GM21528 (cell line): Measurements from ENCODE around the gene KLHL29.

Experiments used
- ATAC-seq: cut with Tn5 transposase; IDR thresholded peaks from one replicate; pipeline ENCODE4 v1.9.1; 2021; ENCODE audit warnings: mild to moderate bottlenecking, moderate library complexity; ENCODE audit not compliant: unreplicated experiment, low FRiP score

The KLHL29 gene

DNA sequence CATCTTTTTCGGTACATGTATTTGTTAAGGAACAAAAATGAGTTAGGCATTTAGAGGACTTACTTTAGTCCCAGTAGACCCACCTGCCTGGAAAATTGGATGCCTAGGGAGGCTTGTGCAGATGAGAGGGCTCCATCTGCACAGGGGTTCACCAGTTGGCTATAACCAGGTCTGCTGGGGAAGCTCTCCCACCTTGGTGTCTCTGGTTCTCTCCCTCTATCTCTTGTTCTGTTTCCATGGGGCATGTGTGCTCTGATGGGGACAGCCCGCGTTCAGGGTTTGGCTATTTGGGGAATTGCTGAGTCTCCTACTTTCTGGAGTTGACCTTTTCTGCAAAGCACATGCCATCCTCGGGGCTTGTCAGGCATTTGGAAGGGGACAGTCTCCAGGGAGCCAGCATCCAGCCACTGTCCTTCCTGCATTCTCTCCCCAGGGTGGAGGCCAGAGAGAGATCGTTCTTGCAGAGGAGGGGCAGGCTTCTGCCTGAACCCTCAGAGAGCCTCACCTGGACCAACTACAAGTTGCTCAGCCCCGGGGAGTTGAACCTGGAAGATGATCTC is 157.3 kb downstream of the KLHL29 start:
- ATAC-seq, result no peak

DNA sequence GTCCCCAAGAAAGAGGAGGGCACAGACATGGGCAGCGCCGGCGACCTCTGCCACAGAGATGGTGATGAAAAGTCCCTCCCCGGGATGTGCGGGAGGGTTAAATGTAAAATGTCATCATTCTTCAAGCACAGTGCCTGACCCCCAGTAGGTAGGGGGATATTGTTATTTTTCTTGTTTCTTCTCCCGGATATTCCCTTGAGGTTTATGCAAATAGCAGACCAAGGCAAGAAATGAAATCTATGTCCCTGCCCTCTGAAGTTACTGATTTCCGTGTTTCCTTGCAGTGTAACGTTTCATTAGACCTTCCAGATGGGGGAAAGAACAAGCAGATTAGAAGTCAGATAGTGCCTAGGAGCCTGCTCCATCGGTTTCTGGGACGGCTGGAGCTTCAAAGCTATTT is 158.3 kb downstream of the KLHL29 start:
- ATAC-seq, result no peak

DNA sequence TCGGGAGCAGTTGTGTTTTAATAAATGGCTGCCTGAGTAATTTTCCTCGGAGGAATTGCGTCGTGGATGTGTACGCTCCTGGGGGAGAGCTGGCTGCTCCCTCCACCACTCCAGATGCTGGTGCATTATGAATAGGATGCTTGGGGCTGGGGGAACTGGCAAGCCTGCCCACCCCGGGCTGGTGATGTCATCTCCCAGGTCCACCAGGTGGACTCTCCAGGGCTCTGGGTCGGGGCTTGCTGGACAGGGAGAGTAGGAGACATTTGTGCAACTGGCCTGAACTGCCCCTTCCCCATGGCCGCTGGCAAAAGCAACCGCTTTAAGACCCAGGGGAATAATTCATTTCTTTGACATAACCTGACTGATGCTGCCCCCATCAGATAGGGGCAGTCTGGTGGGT is 158.7 kb downstream of the KLHL29 start:
- ATAC-seq, result no peak

DNA sequence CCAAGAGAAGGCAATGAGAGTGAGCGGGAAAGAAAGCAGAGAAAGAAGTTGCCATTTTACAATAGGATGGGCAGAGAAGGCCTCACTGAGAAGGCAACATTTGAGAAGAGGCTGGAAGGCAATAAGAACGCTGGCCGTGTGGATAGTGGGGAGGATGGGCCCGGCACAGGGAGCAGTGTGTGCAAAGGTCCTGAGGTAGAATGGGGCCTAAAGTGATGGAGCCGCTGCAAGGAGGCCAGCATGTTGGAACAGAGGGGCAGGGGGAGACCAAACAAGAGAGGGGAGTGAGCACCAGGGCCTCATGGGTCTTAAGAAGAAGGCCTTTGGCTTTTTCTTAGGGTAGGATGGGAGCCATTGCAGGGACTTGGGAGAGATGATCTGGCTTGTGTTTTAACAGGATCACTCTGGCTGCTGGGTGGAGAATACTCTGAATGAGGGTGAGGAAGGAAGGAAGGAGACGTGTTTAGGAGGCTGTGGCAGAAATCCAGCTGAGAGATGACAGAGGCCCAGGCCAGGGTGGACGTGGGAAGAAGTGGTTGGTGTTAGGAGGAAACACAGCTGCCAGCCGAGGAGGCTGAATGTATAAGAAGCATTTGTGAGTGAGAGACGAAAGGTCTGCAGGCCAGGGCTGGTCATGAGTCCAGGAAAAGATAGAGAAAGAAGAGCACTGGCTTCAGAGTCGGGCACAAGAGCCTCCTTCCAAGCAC is 159.8 kb downstream of the KLHL29 start:
- ATAC-seq, result no peak

DNA sequence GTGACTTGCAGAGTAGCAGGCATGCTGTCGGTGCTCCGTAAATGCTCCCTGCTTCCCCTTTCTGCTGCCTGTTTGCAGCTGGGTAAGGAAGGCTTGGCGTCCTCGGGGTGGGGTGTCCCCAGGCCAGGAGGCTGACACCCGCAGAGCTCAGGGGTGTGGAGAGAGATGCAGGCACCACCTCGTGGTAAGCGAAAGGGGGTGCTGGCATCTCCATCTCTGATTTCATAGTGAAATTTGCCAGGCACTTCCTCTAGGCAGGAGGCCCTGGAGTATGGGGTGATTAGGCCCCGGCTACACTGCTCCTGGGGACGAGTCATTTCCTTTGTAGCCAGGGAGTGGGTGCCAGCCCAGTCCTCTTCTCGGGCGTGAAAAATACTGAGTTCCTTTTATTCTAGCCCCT is 160.4 kb downstream of the KLHL29 start:
- no peak for ATAC-seq

DNA sequence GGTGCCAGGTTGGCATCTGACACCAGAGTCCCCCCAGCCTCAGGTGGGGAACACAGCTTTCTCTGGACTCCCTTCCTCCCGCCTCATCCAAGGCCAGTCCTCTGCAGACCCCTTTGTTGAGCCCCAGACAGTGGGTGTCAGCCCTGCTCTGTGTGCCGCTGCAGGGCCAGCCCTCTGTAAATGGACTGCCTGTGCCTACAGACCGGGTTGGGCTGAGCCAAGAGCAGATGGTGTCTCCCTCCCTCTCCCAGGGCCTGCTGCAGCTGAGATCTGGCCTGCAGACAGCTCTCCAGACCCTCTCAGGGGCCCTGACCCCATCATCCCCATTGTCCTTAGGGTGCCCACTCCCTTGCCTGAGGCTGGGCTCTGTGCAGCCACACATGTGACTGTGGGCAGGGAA is 160.8 kb downstream of the KLHL29 start:
- no peak for ATAC-seq

DNA sequence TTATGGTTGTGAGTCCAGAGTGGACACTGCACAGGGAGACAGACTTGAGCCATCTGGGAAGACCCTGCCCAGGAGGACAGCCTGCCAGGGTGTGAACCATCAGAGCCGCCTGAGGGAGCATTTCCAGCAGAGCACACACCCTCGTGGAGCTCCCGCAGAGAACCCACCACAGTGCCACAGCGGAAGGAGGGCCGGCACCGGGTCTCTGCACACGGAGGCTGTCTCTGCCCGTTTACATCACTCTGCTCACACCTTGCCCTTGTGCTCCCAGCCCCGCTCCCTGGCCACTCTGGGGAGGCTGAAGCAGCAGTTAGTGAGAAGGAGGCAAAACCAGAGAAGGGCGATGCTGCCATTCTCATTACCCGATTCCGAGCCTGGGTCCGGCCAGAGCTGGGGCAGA is 161.9 kb downstream of the KLHL29 start:
- ATAC-seq, result no peak

DNA sequence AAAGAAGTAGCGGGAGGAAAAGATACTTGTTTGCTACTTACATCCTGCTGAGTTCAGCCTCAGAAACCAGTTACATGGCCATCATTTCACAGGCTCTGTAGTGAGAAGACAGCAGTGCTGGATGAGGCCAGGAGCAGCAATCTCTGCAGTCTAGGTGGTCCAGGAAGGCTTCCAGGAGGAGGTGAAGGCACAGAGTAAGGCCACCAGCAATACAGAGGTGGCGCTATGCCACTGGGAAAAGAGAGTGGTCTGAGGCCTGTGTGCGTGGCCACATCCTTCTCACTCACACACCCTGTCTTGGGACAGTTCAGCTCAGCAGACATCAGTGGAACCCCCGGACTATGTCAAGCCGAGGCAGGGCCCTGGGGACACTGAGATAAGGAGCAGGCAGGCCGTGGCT is 162.7 kb downstream of the KLHL29 start:
- no peak for ATAC-seq

DNA sequence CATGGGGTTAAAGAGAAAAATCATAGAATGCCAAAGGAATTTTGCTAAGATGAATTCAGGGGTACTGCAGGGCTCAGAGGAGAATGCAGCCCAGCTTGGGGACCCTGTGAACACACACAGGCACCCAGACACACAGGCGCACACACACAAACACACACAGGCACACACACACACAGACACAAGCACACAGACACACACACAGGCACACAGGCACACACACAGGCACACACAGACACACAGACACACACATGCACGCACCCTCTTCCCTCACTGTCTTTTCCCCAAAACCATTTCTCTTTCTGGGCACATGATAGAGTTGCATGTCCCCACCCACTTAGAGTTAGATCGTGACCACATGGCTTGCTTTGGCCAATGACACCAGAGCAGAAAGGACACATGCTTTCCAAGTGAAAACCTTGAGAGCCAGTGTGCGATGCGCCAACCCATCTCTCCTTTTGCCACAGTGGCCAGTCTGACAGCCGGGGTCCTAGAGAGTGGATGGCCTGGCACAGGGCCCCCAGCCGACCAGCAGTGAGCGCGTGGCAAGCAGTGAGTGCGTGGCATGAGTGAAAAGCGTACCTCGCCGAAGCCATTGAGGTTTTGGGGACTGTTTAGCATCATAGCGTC is 163.3 kb downstream of the KLHL29 start:
- no peak for ATAC-seq

DNA sequence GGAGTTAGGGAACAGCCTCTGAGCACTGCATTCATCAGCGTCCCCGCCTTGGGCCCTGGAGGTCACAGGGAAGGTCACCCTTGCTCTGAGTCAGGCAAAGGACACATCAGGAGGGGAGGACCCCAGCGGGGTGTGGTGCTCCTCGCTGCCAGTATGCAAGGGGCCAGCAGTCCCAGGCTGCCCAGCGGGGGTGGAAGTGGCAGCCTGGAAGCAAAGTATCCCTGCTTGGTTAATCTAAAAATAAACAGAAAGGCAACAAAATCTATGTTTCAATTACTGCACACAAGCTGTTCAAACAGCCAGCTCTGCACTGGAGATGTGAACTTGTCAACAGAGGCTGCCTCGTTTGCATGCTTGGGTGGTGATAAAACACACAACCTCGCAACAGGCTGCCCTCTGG is 164.1 kb downstream of the KLHL29 start:
- no peak for ATAC-seq

DNA sequence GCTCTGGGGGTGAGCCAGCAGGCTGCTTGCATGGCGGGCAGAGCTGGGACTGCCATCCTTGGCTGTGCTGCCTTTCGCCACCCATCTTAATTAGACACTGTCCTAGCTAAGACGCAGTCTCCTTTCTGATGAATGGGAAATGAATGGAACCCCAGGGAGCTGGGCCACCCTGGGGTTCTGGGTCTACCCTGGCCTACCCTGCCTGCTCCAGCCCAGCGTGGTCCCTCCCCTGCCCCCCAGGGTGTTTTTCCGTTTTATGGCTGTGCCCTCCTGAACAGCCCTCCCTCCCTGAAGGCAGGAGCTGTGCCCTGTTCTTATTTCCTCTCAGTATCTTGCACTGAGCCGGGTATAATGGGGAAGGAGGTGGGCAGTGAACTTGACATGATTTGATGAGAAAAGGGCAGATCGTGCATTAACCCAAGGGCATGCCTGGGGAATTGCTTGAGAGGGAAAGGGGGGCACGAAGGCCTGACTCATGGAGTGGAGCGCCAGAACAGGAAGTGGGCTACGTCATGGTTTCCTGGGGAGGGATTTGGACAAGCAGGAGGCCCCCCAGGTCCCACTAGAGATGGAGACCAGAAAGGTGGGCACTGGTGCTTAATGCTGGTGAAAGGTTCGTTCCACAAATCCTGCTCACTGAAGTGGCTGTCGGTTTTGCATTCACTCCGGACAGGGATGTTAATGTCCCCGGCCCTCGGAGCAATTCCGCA is 165.0 kb downstream of the KLHL29 start:
- no peak for ATAC-seq

DNA sequence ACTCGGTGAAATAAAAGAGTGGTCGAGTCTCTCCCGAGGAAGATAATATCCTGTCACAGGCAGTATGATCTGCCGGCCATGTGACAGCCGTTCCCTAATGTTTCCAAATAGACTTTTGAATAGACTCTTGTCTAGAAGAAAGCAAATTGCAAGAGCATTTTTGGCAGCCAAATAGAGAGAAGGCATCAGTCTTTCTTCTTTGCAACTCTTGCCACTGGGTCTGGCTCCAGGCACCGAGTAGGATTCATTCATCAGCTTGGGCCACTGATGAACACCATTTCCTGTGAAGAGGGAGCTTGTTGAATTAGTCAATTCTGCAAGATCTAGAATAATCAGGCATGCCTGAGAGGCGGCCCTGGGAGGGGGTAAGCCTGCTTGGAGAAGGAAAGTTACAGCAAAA is 165.6 kb downstream of the KLHL29 start:
- no peak for ATAC-seq

DNA sequence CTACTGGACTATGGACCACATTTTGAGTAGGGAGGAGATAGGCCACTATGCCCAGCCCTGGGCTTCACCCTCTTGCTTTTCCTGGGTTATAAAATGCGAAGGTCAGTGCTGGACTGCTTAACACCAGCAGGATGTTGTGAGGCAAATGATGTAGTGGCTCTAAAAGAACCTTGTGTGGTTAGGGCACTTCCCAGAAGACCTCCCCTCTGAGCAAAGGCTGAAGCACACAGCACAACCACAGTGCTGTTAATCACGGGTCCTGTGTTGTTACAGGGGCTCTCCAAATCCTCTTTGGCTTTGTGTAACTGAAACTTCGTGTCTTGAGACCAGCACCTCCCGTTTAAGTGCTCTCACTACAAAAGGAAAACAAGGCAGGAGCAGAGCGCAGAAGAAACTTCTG is 166.9 kb downstream of the KLHL29 start:
- no peak for ATAC-seq

DNA sequence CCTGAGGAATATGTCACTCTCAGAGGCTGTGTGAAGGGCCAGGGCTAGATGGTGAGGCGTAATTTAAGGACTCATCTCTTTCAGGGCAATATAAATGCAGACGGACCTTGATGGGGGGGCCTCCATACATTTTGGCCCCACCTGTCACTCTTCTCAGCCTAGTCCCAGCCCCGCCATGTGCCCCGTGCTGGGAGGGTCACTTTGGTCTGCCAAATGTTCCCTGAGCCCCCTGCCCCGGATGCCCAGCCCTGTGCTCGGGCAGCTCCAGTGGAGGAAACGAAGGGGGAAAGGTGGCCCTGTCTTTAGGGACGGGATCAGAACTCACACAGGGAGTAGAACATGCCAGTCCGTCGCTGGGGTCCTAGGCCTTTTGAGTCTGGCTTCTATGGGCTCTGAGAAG is 168.6 kb downstream of the KLHL29 start:
- no peak for ATAC-seq

DNA sequence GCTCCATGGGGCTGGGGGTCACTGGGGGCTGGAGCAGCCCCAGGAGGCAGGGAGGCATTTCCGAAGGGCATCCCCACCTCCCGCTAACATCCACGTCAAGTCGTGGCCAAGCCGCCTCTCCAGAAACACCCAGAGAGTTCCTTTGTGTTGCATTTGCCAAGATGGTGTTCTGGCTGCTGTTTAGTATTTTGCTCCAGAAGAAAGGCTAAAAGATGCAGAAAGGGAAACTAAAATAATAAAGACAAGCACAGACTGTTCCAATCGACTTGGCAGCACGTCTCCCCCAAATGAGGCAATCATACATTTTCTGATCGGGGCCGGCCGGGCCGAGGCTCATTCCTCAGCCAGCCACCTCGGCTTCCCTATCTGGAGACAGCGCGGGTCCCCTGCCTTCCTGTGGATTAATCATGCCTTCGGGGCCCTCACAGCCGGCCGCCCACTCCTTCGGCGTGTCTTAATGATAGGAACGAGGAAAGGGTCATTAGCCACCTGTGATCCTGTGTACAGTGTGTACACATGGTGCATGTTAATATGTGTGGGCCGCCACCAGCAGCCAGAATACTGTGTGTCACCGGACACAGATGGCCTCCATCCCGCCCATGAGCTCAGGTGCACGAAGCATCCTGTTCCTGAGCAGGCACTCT is 169.2 kb downstream of the KLHL29 start:
- no peak for ATAC-seq

DNA sequence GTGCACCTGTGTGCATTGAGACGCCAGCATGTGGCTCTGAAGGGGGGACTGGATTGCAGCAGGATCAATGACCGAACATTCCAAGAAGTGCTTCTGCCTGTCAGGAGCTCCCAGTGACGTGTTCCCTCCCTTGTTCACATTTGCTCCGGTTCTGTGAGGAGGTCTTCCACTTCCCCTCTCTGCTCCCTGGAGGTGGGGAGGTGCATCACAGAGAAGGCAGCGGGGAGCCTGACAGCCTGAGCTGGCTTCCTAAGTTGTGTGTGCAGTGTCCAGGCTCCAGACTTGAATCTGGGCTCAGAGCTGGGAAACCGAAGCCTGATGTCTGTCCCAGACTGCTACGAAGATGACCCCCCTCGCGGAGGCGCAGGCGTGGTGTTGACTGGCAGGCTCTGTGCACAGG is 171.0 kb downstream of the KLHL29 start:
- ATAC-seq, result no peak

DNA sequence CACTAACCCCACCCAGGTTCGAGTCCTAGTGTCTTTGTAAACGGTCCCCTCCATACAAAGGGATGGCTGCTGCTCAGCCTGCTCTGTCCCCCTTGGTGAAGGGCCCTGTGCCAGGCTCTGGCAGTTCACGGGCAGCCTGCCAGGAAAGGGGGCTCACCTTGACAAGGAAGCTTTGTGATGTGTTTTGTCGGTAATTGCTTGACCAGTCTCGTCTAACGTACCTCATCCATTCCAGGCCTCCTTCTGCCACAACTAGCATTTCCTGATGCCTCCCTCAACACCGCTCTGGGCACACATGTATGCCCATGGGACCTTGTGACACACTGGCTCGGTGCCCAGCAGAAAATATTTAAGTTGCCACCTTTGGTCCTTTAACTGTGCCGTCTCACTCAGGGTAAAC is 171.9 kb downstream of the KLHL29 start:
- ATAC-seq, result no peak

DNA sequence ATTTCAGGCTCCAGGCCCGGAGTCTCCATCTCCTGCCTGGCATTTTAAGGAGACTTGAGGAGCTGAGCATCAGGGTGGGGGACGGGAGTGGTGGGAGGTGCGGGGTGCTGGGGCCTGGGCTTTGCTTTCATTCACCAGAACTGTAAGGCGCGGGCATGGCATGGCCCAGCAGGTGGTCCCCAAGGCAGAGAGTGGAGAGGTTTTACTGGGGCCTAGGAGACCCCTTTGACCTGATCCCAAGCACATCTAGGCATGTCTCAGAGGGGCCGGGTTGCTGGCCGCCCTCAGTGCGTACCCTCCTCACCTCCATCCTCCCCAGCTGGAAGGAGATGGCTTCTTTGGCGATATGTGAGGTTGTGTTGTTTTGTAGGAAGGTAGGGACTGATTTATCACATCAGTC is 172.5 kb downstream of the KLHL29 start:
- ATAC-seq, result no peak

DNA sequence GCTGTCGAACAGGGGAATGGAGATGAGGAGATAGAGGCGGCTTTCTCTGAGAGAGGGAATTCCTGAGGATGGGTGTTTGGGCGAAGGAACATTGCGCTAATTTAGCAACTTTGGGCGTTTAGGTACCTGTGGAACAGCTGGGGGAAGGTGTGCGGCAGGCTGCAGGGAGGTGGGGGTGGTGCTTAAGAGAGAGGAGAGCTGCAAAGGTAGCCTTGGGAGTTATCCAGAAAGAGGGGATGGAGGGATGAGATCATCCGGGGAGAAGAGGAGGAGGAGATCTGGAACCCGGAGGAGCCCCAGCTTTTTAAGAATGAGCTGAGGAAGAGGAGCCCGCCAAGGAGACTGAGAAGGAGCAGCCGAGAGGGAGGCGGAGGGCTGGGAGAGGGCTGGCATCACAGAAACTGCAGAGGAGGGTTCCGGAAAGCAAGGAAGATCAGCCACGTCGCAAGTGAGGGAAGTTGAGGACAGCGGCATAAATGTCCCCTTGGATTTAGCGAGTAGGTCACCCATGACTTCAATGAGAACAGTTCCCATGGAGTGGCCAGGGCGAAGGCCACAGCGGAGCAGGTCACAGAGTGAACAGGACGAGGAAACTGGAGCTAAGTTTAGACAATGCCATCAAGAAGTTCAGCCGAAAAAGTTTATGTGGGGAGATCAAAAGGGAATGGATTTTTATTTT is 174.7 kb downstream of the KLHL29 start:
- ATAC-seq, result no peak

DNA sequence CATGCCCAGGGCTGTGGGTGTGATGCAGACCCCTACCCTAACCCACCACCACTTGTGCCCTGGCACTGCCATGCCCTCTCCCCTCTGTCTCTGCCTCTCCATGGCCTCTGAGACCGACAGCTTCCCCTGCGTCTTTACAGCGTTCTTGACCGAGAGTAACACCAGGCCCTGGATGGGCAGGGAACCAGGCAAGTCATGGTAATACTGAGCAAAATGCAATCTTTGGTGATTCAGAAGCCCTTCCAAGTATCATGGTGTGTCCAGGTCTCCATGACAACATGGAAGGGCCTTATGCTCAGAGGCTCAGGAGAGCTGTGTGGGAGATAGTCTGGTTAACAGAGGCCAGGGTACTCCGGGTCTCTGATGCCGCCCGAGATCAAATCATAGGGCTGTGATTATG is 176.1 kb downstream of the KLHL29 start:
- ATAC-seq, result no peak

DNA sequence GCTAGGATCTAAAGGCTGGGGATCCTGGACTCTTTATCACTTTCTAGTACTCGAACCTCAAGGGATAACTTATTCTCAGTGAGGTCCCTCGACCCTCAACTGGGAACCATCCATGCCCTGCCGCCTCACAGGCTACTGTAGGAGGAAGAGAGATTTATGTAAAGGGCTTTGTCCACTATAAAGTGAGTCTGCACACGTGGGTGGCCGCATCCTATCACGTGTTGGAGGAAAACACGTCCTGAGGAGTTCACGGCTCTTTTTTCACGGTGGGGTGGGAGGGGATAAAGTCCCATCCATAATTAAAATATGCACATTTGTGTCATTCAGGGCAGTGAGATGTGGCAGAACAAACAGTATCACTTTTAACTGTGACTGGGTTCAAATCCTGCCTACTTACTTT is 176.6 kb downstream of the KLHL29 start:
- no peak for ATAC-seq
